Measurements from ENCODE around the gene PHACTR4. TPM values are rescaled to one million over a fixed set of nuclear protein-coding genes. Genes with fewer than 3 reads are reported as not detected.
"Not testable (repeated sequence)": the region's sequence is repeated elsewhere in the genome, so short reads cannot be mapped to it uniquely, and the experiment has no call there.

Gene PHACTR4
- total RNA-seq, 6 experiments from 2014 or later = 16.1 to 25.8 (median 23.3) TPM

- no peak for TF ChIP-seq POLR2A (IDR thresholded peaks at IDR 0.05)
- TF ChIP-seq, protein P1, sequence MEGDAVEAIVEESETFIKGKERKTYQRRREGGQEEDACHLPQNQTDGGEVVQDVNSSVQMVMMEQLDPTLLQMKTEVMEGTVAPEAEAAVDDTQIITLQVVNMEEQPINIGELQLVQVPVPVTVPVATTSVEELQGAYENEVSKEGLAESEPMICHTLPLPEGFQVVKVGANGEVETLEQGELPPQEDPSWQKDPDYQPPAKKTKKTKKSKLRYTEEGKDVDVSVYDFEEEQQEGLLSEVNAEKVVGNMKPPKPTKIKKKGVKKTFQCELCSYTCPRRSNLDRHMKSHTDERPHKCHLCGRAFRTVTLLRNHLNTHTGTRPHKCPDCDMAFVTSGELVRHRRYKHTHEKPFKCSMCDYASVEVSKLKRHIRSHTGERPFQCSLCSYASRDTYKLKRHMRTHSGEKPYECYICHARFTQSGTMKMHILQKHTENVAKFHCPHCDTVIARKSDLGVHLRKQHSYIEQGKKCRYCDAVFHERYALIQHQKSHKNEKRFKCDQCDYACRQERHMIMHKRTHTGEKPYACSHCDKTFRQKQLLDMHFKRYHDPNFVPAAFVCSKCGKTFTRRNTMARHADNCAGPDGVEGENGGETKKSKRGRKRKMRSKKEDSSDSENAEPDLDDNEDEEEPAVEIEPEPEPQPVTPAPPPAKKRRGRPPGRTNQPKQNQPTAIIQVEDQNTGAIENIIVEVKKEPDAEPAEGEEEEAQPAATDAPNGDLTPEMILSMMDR (IDR thresholded peaks at IDR 0.05) = no peak
- Histone ChIP-seq H3K4me1 (peaks cover 0 to 29% (median 11%) of the 10 kb centered on the region in 4 donors), H3K36me3 (peaks cover 20 to 74% (median 37%) of the 10 kb centered on the region in 4 donors), H3K27me3 (no peaks in the 10 kb centered on the region), H3K27ac (no peak overlapping the region), H3K9me3 (no peaks in the 10 kb centered on the region), H3K4me3 (no peak overlapping the region)
- ATAC-seq (no peak), DNase-seq (no peak)
- intact Hi-C loops (cut with DNase I) = no loop called here
- WGBS (ENCODE audit: insufficient coverage, low coverage, low lambda C conversion rate, missing lambda C conversion rate) = 88% methylated on average over 6 of the region's 7 CpGs
Measured at GRCh38 chr1:28512058-28512611, 142.6 kb downstream of the PHACTR4 start.

DNA sequence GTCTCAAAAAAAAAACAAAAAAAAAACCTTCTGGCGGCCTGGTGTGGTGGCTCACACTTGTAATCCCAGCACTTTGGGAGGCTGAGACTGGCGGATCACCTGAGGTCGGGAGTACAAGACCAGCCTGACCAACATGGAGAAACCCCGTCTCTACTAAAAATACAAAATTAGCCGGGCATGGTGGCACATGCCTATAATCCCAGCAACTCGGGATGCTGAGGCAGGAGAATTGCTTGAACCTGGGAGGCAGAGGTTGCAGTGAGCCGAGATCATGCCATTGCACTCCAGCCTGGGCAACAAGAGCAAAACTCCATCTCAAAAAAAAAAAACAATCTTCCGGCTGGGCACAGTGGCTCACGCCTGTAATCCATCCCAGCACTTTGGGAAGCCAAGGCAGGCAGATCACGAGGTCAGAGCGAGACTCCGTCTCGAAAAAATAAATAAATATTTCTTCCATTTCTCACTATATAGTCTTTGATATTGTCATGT, 144.9 kb downstream of the PHACTR4 start:
- DNase-seq; H3K9me3 ChIP-seq; H3K27ac ChIP-seq; H3K27me3 ChIP-seq; ATAC-seq; intact Hi-C loops (cut with DNase I); H3K4me3 ChIP-seq: not testable (repeated sequence)
- Histone ChIP-seq H3K36me3 (peaks cover 4 to 54% (median 25%) of the 10 kb centered on the region in 4 donors), H3K4me1 (peaks cover 0 to 11% (median 2%) of the 10 kb centered on the region in 4 donors)
- 94% methylated on average over 9 of the region's 13 CpGs for WGBS (ENCODE audit: insufficient coverage, low coverage, low lambda C conversion rate, missing lambda C conversion rate)

- H3K27ac ChIP-seq = no peak overlapping the region
- no peaks in the 10 kb centered on the region for H3K27me3 ChIP-seq
- H3K9me3 ChIP-seq = no peaks in the 10 kb centered on the region
- ATAC-seq (no peak), DNase-seq (no peak)
- H3K36me3 ChIP-seq = peaks cover 4 to 33% (median 12%) of the 10 kb centered on the region in 4 donors
- no peak overlapping the region for H3K4me3 ChIP-seq
- intact Hi-C loops (cut with DNase I) = no loop called here
- no CpG with 5 or more reads among the region's 1 CpG for WGBS (ENCODE audit: insufficient coverage, low coverage, low lambda C conversion rate, missing lambda C conversion rate)
- H3K4me1 ChIP-seq = peaks cover 0 to 5% (median 2%) of the 10 kb centered on the region in 4 donors
- no peak for TF ChIP-seq POLR2A (IDR thresholded peaks at IDR 0.05)
- TF ChIP-seq, protein P1 (IDR thresholded peaks at IDR 0.05) = no peak
Measured at GRCh38 chr1:28516518-28516956, 147.0 kb downstream of the PHACTR4 start.

GRCh38 chr1:28517649-28517999, 148.1 kb downstream of the PHACTR4 start:
- Histone ChIP-seq H3K9me3 (no peaks in the 10 kb centered on the region), H3K27me3 (no peaks in the 10 kb centered on the region), H3K4me3 (peak overlapping the region; percentile 69 to 75 (median 71)), H3K27ac (peak overlapping the region in 1 of 3 donors; percentile 81), H3K36me3 (peaks cover 3 to 22% (median 7%) of the 10 kb centered on the region in 4 donors), H3K4me1 (peaks cover 0 to 5% (median 2%) of the 10 kb centered on the region in 4 donors)
- ATAC-seq (peak; percentile 5 to 34 (median 8)), DNase-seq (no peak)
- WGBS (ENCODE audit: insufficient coverage, low coverage, low lambda C conversion rate, missing lambda C conversion rate) = 19% methylated on average over 5 of the region's 7 CpGs
- intact Hi-C loops (cut with DNase I) = no loop called here
- TF ChIP-seq POLR2A (IDR thresholded peaks at IDR 0.05) = no peak
- TF ChIP-seq, protein P1 (IDR thresholded peaks at IDR 0.05) = no peak

DNA sequence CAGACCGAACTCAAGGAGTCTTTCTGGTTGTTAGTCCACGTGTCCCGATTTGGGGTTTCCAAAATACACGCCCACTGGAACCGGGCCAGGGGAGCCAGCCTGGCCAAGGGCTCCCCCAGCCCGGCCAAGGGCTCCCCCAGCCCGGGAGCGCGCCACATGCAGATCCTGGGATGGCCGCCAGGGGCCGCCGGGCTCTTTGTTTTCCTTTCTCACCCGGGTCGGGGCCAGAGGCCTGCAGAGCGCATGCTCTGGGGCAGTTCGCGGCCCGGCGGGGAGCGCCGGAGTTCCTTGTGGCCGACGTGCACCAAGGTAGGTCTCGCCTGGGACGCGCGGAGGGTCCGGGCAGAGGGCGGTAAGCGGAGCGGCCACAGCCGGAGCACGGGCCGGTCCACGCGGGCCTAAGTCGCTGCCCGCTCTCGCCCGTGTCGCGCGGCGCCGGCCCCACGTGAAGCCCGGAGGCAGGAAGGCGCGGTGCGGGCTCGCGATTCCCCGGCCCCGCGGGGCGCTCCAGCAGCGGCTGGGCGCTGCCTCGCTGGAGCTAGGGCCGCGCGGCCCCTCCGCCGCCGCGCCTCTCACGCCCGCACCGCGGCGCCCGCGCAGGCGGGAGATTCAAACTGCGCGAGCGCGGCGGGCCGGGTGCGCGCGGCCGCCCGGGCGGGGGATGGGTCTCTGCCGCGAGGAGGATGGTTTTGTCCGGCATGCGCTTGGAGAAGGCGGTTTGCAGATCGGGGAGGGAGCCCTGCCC, 148.6 kb downstream of the PHACTR4 start:
- ATAC-seq (peak; percentile 82 to 96 (median 94)), DNase-seq (peak; percentile 93 to 95 (median 94))
- Histone ChIP-seq H3K36me3 (peaks cover under 1 to 19% (median 4%) of the 10 kb centered on the region in 4 donors), H3K9me3 (no peaks in the 10 kb centered on the region), H3K4me3 (peak overlapping the region; percentile 69 to 75 (median 71)), H3K27me3 (no peaks in the 10 kb centered on the region), H3K4me1 (peaks cover 0 to 5% (median 2%) of the 10 kb centered on the region in 4 donors), H3K27ac (peak overlapping the region; percentile 58 to 85 (median 81))
- intact Hi-C loops (cut with DNase I) = no loop called here
- TF ChIP-seq, protein P1 (IDR thresholded peaks at IDR 0.05) = peak; percentile 96 to 99 (median 98)
- peak; percentile 78 for TF ChIP-seq POLR2A (IDR thresholded peaks at IDR 0.05)
- 0% methylated on average over 8 of the region's 92 CpGs for WGBS (ENCODE audit: insufficient coverage, low coverage, low lambda C conversion rate, missing lambda C conversion rate)
